ENCODE measurements around the gene CHST4.

- TF ChIP-seq CTCF (conservative IDR thresholded peaks at IDR 0.05 in 1 of 2, IDR thresholded peaks at IDR 0.05 in 1 of 2; ENCODE audit: extremely low read depth in 1 of 2, insufficient read depth in 1 of 2, low read depth in 1 of 2, low read length in 2 of 2) (no peak), EZH2 (IDR thresholded peaks at IDR 0.05; ENCODE audit: borderline replicate concordance, low read length) (no peak)
Observed at GRCh38 chr16:71498031-71498430, 28.2 kb upstream of the CHST4 start.

All from mammary epithelial cell (primary cell).